ENCODE measurements around the gene FEV. TPM values are rescaled to one million over a fixed set of nuclear protein-coding genes. Genes with fewer than 3 reads are reported as not detected.

Gene FEV
- total RNA-seq, 2 experiments from 2014 or later, result not detected

DNA sequence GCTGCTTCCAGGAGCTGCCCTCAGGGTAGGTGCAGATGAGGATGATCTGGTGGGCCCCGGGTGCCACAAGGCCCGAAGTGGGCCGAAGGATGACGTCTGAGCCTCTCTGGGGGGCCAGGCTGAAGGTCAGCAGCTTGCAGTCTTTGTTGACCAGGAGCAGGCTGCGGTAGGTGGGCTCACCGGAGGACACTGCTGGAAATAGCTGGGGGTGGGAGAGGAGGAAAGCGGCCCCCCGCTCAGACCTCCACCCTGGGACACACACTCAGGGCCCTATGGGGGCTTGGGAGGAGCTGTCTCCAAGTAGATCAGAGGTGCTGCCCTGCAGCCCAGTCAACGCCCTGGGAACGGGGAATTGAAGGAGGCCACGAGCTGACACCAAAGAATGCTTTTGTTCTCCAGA lies 39.1 kb upstream of the FEV start:
- Mint-ChIP-seq H3K27me3 (ENCODE audit: low read depth) (peaks cover 3% of the 10 kb centered on the region), H3K4me1 (ENCODE audit: low read depth) (no peaks in the 10 kb centered on the region), H3K9me3 (ENCODE audit: insufficient read depth) (no peaks in the 10 kb centered on the region), H3K4me3 (no peak overlapping the region), H3K36me3 (ENCODE audit: low read depth) (no peaks in the 10 kb centered on the region), H3K27ac (no peak overlapping the region)
- ChIA-PET CTCF (no interaction called here), POLR2A (no interaction called here)
- ATAC-seq, result no peak
- no peak for DNase-seq

DNA sequence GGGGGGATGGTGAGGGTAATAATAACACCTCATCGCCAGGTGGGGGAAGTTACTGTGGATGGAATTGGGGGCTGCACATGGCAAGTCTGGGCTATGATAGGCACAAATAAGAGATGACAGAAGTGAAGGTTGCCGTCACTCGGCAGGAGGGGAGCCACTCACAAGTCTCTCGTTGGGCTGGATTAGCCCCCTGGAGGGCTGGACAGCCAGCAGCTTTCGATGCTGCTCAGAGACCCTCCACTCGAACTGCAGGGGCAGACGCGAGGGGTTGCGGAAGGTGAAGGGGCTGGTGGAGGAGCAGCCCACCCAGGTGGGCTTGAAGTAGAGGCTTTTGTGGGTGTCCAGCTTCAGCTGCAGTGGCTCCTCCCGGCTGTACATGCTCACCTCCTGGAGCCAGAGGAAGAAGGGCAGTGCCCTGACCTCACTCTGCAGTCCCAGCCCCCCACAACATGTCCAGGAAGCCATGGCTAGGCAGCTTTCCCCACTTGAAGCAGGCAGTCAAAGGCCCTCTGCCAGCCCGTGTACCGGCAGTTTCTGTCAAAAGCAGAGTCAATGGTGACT lies 38.1 kb upstream of the FEV start:
- Mint-ChIP-seq H3K9me3 (ENCODE audit: insufficient read depth) (no peaks in the 10 kb centered on the region), H3K4me1 (ENCODE audit: low read depth) (no peaks in the 10 kb centered on the region), H3K4me3 (no peak overlapping the region), H3K36me3 (ENCODE audit: low read depth) (no peaks in the 10 kb centered on the region), H3K27me3 (ENCODE audit: low read depth) (peaks cover 3% of the 10 kb centered on the region), H3K27ac (no peak overlapping the region)
- ATAC-seq (no peak), DNase-seq (no peak)
- CTCF ChIA-PET, result no interaction called here
- POLR2A ChIA-PET, result no interaction called here

DNA sequence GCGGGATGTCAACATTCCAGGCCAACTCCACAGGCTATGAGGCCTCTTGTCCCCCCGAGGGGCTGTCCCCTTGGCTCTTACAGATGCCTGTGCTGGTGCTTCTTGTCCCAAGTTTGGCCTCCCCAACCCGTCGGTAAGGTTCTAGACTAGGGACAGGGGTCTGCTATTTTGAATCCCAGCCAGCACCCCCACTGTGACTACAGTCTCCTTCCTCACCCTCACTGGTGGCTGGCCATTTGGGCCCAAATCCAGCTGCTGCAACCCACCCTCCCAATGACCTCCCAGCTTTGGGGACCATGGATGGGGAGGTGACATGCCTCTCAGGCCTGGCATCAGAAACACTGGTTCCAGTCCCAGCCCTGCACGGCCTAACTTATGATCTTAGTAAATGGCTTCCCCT lies 37.6 kb upstream of the FEV start:
- POLR2A ChIA-PET, result no interaction called here
- ATAC-seq, result no peak
- Mint-ChIP-seq H3K27me3 (ENCODE audit: low read depth) (peaks cover 3% of the 10 kb centered on the region), H3K4me3 (no peak overlapping the region), H3K36me3 (ENCODE audit: low read depth) (no peaks in the 10 kb centered on the region), H3K9me3 (ENCODE audit: insufficient read depth) (no peaks in the 10 kb centered on the region), H3K4me1 (ENCODE audit: low read depth) (no peaks in the 10 kb centered on the region), H3K27ac (no peak overlapping the region)
- CTCF ChIA-PET, result no interaction called here
- no peak for DNase-seq

GRCh38 chr2:219022041-219022440 lies 37.1 kb upstream of the FEV start:
- Mint-ChIP-seq H3K9me3 (ENCODE audit: insufficient read depth) (no peaks in the 10 kb centered on the region), H3K36me3 (ENCODE audit: low read depth) (no peaks in the 10 kb centered on the region), H3K27ac (no peak overlapping the region), H3K4me1 (ENCODE audit: low read depth) (no peaks in the 10 kb centered on the region), H3K27me3 (ENCODE audit: low read depth) (peaks cover 3% of the 10 kb centered on the region), H3K4me3 (no peak overlapping the region)
- ChIA-PET CTCF (no interaction called here), POLR2A (no interaction called here)
- no peak for ATAC-seq
- no peak for DNase-seq

DNA sequence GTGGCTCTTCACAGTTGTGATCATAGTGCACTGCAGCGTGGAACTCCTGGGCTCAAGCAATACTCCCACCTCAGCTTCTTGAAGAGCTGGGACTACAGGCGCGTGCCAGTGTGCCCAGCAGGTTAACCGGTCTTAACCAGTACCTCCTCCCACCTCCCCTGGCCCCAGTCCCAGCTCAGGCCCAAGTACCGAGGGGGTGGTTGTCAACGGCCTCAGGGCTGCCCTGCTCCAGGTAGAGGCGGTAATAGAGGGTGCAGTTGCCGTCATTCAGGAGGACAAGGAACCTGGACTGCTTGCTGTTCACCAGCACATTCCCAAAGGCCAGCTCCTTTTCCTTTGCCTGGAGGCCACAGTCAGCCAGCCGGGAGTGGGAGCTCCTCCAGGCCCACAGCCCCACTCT lies 36.6 kb upstream of the FEV start:
- H3K9me3 Mint-ChIP-seq (ENCODE audit: insufficient read depth), result no peaks in the 10 kb centered on the region
- H3K4me1 Mint-ChIP-seq (ENCODE audit: low read depth), result no peaks in the 10 kb centered on the region
- H3K27me3 Mint-ChIP-seq (ENCODE audit: low read depth), result peaks cover 3% of the 10 kb centered on the region
- ATAC-seq (no peak), DNase-seq (no peak)
- CTCF ChIA-PET, result no interaction called here
- no peak overlapping the region for H3K27ac Mint-ChIP-seq
- no peaks in the 10 kb centered on the region for H3K36me3 Mint-ChIP-seq (ENCODE audit: low read depth)
- H3K4me3 Mint-ChIP-seq, result no peak overlapping the region
- POLR2A ChIA-PET, result no interaction called here

GRCh38 chr2:219020604-219021365 lies 35.8 kb upstream of the FEV start:
- ATAC-seq, result no peak
- ChIA-PET POLR2A (no interaction called here), CTCF (no interaction called here)
- no peak for DNase-seq
- Mint-ChIP-seq H3K27ac (no peak overlapping the region), H3K36me3 (ENCODE audit: low read depth) (no peaks in the 10 kb centered on the region), H3K9me3 (ENCODE audit: insufficient read depth) (no peaks in the 10 kb centered on the region), H3K4me3 (no peak overlapping the region), H3K4me1 (ENCODE audit: low read depth) (no peaks in the 10 kb centered on the region), H3K27me3 (ENCODE audit: low read depth) (peaks cover 4% of the 10 kb centered on the region)

DNA sequence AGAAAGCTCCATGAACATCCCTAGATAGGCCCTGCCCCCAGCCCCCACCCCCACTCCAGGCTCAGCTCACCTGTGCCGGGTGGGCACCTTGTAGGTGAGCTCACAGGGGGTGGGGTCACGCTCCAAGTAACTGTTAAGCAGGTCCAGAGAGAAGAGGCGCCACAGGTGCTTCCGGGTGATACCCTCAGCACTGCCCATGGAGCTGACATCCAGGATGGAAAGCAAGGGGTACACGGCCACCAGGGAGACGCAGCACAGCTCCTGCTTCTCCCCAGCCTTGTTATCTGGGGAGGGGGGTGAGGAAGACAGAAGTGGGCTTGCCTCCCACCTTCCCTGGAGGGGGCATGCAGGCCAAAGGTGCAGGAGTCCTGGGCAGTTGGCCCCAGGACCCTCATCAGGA lies 34.5 kb upstream of the FEV start:
- Mint-ChIP-seq H3K27me3 (ENCODE audit: low read depth) (peaks cover 4% of the 10 kb centered on the region), H3K27ac (no peak overlapping the region), H3K4me3 (no peak overlapping the region), H3K36me3 (ENCODE audit: low read depth) (no peaks in the 10 kb centered on the region), H3K4me1 (ENCODE audit: low read depth) (no peaks in the 10 kb centered on the region), H3K9me3 (ENCODE audit: insufficient read depth) (no peaks in the 10 kb centered on the region)
- POLR2A ChIA-PET, result no interaction called here
- CTCF ChIA-PET, result interaction anchor here (1.0 kb wide), 1 partner anchor 10 kb away, joined by 5 read pairs; no protein-coding TSS in a partner anchor
- DNase-seq (no peak), ATAC-seq (no peak)

GRCh38 chr2:219018726-219019125 lies 33.7 kb upstream of the FEV start:
- ATAC-seq, result no peak
- H3K4me3 Mint-ChIP-seq, result no peak overlapping the region

GRCh38 chr2:219018286-219018685 lies 33.3 kb upstream of the FEV start:
- ATAC-seq (no peak), DNase-seq (no peak)
- ChIA-PET POLR2A (no interaction called here), CTCF (interaction anchor here (0.7 kb wide), 1 partner anchor 109 kb away, joined by 3 read pairs; no protein-coding TSS in a partner anchor)
- H3K4me3 Mint-ChIP-seq, result no peak overlapping the region
- no peaks in the 10 kb centered on the region for H3K4me1 Mint-ChIP-seq (ENCODE audit: low read depth)
- no peaks in the 10 kb centered on the region for H3K36me3 Mint-ChIP-seq (ENCODE audit: low read depth)
- no peaks in the 10 kb centered on the region for H3K9me3 Mint-ChIP-seq (ENCODE audit: insufficient read depth)
- peaks cover 4% of the 10 kb centered on the region for H3K27me3 Mint-ChIP-seq (ENCODE audit: low read depth)
- no peak overlapping the region for H3K27ac Mint-ChIP-seq

More at GRCh38 chr2:219018726-219019125, 33.7 kb upstream of the FEV start:
- H3K27ac Mint-ChIP-seq, result no peak overlapping the region
- H3K4me1 Mint-ChIP-seq (ENCODE audit: low read depth), result no peaks in the 10 kb centered on the region
- DNase-seq, result no peak
- H3K9me3 Mint-ChIP-seq (ENCODE audit: insufficient read depth), result no peaks in the 10 kb centered on the region
- H3K36me3 Mint-ChIP-seq (ENCODE audit: low read depth), result no peaks in the 10 kb centered on the region
- ChIA-PET POLR2A (no interaction called here), CTCF (no interaction called here)
- peaks cover 4% of the 10 kb centered on the region for H3K27me3 Mint-ChIP-seq (ENCODE audit: low read depth)

DNA sequence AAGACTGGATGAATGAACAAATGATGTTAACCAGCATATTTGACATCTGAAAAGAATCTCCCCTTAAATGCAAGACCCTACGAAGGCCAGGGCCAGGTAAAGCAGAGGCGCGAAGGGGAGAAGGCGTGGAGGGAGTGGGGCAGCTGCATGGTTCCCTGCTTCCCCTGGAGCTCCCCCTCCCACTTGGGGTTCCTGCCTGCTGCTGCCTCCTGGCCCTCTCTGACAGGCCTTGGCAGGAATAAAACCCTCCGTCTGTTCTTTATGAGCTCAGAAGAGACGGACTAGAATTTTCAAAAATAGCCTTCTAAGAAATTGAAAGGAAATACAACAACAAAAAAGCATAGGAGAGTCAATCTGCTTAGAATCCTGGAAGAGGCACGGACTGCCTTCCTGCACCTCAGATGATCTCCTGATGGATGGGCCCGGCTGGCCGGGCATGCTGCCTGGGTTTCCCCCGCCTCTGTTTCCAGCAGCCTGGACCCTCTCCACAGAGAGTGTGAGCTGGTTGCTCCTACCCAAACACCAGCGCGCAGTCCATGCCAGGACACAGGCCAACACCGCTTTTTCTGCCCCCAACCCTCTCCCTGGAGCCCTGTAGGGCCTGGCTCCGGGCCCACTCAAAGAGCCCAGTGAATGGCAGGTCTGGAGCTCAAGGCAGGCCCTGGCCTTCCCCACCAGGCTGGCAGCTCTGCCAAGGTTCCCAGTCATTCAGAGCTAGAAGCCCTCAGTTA lies 32.4 kb upstream of the FEV start:
- Mint-ChIP-seq H3K9me3 (ENCODE audit: insufficient read depth) (no peaks in the 10 kb centered on the region), H3K36me3 (ENCODE audit: low read depth) (no peaks in the 10 kb centered on the region), H3K4me1 (ENCODE audit: low read depth) (no peaks in the 10 kb centered on the region), H3K27ac (no peak overlapping the region), H3K27me3 (ENCODE audit: low read depth) (peaks cover 4% of the 10 kb centered on the region), H3K4me3 (no peak overlapping the region)
- ATAC-seq (no peak), DNase-seq (no peak)
- CTCF ChIA-PET, result interaction anchor here (0.7 to 1.0 kb wide), 2 partner anchors 12 to 110 kb away, joined by 3 read pairs; no protein-coding TSS in a partner anchor
- POLR2A ChIA-PET, result no interaction called here

GRCh38 chr2:219016721-219017120 lies 31.7 kb upstream of the FEV start:
- Mint-ChIP-seq H3K27me3 (ENCODE audit: low read depth) (peaks cover 4% of the 10 kb centered on the region), H3K27ac (no peak overlapping the region), H3K4me3 (no peak overlapping the region), H3K9me3 (ENCODE audit: insufficient read depth) (no peaks in the 10 kb centered on the region), H3K4me1 (ENCODE audit: low read depth) (no peaks in the 10 kb centered on the region), H3K36me3 (ENCODE audit: low read depth) (no peaks in the 10 kb centered on the region)
- ATAC-seq (no peak), DNase-seq (no peak)
- ChIA-PET POLR2A (no interaction called here), CTCF (no interaction called here)

DNA sequence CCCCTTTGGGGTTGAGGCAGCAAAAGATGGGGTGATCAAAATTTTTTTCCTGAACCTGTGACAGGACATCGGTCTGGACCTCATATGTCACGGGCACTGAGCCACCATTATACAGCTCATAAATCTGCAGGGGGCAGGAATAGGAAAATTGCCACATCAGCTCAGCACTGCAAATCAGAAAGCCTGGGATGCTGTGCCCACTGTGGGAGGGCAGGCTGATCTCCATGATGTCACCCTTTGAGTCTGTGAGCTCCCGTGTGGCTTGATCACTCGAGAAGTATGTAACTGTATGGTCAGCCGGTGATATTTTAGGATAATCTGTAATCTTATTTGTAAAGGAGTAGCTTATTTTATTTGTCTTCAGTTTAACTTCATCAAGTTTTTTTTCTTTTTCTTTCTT lies 25.9 kb upstream of the FEV start:
- ChIA-PET CTCF (interaction anchor here (0.7 to 2.0 kb wide), 7 partner anchors 9 to 141 kb away, joined by 3 to 10 read pairs (median 3); no protein-coding TSS in a partner anchor), POLR2A (no interaction called here)
- ATAC-seq (no peak), DNase-seq (no peak)
- Mint-ChIP-seq H3K4me3 (no peak overlapping the region), H3K9me3 (ENCODE audit: insufficient read depth) (no peaks in the 10 kb centered on the region), H3K27me3 (ENCODE audit: low read depth) (peaks cover 13% of the 10 kb centered on the region), H3K36me3 (ENCODE audit: low read depth) (no peaks in the 10 kb centered on the region), H3K4me1 (ENCODE audit: low read depth) (no peaks in the 10 kb centered on the region), H3K27ac (no peak overlapping the region)

Measured in activated CD8-positive, alpha-beta T cell treated with anti-CD3 and anti-CD28 coated beads, Interleukin-2, amount 10 ng/mL, durations not matched to agents 7 days and 5 days (primary cell).